Right lobe of liver (tissue), 4 donors: ENCODE results near the gene NUTM2E.
"Not testable (repeated sequence)": the region's sequence is repeated elsewhere in the genome, so short reads cannot be mapped to it uniquely, and the experiment has no call there.

Source experiments
- POLR2A ChIP-seq: fragments of 450-650 bp; IDR thresholded peaks from one replicate; pipeline ENCODE4 v1.6.1; 2017; ENCODE audit warnings: antibody characterized with exemption, mild to moderate bottlenecking
- TF ChIP-seq, protein P1 (sequence below), 4 donors: fragments of 200-600 bp in 3 of 4; fragments of 450-650 bp in 1 of 4; IDR thresholded peaks; one replicate each; pipeline versions ENCODE4 v1.5.1 to v1.8.0; 2016 to 2022; ENCODE audit warnings: antibody characterized with exemption in 4 of 4, mild to moderate bottlenecking in 2 of 4
- donor health status: DM: no; HTN: no; CAD: no.
- donor health status: DM: no; HTN: no; CAD: no.
- donor health status: DM: no; HTN: yes; CAD: no.

DNA sequence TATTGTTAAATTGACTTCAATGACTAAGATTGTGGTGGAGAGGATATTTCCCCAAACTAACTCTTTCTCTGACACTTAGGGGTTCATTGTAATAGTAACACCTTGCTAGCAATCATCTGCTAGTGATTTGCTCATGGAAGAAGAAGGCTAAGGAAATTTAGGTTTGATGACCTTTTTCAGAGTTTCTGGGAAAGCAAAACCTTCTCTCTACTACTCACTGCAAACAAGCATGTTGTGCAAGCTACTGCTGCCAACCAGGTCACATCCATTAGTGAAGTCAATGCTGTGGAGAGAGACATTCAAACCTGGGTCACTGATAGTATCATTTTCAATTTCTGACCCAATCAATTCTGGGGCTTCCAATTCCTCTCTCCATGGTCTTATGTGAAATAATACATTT, 14.6 kb upstream of the NUTM2E start:
- not testable (repeated sequence) for TF ChIP-seq POLR2A
- TF ChIP-seq, protein P1, sequence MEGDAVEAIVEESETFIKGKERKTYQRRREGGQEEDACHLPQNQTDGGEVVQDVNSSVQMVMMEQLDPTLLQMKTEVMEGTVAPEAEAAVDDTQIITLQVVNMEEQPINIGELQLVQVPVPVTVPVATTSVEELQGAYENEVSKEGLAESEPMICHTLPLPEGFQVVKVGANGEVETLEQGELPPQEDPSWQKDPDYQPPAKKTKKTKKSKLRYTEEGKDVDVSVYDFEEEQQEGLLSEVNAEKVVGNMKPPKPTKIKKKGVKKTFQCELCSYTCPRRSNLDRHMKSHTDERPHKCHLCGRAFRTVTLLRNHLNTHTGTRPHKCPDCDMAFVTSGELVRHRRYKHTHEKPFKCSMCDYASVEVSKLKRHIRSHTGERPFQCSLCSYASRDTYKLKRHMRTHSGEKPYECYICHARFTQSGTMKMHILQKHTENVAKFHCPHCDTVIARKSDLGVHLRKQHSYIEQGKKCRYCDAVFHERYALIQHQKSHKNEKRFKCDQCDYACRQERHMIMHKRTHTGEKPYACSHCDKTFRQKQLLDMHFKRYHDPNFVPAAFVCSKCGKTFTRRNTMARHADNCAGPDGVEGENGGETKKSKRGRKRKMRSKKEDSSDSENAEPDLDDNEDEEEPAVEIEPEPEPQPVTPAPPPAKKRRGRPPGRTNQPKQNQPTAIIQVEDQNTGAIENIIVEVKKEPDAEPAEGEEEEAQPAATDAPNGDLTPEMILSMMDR (IDR thresholded peaks at IDR 0.05): not testable (repeated sequence)
